ENCODE results near the gene ACTA2.

The ACTA2 gene

DNA sequence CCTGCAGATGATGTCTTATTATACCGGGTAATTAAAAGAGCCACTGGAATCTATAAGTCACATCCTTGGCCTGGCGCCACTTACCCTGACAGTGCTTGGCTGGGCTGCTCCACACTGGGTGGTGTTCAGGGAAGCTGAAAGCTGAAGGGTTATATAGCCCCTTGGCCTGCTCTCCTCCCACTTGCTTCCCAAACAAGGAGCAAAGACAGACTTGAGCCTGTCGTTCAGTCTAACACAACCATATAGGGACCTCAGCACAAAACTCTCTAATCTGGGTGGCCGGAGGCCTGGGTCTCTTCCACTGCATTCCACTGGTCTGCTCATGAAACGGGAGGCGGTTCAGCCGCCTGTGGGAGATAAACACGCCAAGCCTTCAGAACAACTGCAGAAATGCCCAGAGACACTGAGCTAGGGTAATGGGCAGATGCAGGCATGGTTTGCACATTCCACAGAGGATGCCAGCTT is at the start of gene ACTA2:
TSS of gene ACTA2 (minus strand) at position 127 of the 465 bp plus-strand sequence. CDS start 3,843 bp downstream, outside the sequence.
- no peak for DNase-seq (ENCODE audit: low read depth in 2 of 2)

DNA sequence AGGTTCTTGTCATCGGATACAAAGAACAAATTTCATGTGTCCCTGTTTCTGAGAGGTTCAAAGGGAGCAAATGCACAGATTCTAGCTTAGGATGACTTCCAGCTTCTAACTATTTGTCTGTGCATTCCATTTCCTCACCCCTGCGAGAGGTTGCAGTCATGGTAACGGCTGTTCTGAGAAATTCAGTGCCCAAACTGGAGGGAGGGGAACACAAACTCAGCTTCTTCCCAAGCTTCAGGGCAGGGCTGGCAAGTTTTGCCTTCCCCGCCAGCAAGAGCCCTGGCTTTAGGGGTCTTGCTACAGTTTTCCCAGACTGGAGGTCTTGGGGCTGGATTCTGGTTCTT is 49.1 kb upstream of the ACTA2 start:
- no peak for DNase-seq (ENCODE audit: low read depth in 2 of 2)

DNA sequence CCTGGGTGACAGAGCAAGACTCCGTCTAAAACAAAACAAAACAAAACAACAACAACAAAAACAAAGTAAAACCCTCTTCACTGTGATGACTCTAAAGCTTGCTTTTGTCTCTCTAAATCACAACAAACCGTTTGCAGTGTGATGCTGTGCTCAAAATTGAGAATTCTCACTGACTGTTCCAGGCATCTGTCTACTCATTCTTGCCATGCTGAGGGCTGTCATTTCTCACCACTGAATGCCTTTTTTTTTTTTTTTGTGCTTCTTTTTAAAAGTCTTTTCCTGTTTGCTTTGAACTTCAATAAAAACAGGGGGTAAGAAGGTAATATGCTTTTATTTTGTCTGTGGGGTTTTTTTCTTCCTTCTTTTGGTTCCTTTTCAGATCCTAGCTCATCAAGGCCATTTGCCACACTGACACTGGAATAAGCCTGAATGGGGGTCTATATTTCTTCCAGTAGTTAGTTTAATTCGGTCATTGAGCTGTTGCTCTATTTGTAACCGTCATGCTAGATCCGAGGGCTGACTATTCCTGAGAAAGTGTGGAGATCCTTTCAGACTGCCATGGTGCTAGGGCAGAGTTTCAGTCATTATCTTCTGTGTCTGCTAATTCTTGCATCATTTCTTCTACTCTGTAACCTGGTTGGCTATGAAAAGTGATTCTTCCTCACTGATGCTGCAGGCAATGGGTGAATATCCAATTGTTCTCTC is 48.6 kb upstream of the ACTA2 start:
- no peak for DNase-seq (ENCODE audit: low read depth in 2 of 2)

DNA sequence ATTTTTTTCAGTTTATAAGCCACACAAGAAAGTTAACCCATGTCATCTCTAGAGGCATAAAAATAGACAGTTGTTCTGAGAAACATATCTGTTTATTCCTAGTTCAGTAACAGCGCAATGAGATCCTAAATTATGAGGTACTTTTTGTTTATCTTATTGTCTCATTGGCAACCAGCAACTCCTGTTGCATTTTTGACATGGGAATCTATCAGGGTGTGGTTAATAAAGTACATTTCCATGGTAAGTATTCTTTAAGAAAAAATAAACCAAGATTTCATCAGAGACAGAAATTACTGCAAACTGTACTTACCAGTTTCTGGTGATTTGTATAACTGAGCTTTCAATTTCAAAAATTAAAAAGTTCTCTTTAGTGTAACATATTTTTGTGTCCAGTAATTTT is 47.1 kb upstream of the ACTA2 start:
- DNase-seq (ENCODE audit: low read depth in 2 of 2), result no peak

GRCh38 chr10:88996927-88997326 is 44.4 kb upstream of the ACTA2 start:
- DNase-seq (ENCODE audit: low read depth in 2 of 2), result no peak

DNA sequence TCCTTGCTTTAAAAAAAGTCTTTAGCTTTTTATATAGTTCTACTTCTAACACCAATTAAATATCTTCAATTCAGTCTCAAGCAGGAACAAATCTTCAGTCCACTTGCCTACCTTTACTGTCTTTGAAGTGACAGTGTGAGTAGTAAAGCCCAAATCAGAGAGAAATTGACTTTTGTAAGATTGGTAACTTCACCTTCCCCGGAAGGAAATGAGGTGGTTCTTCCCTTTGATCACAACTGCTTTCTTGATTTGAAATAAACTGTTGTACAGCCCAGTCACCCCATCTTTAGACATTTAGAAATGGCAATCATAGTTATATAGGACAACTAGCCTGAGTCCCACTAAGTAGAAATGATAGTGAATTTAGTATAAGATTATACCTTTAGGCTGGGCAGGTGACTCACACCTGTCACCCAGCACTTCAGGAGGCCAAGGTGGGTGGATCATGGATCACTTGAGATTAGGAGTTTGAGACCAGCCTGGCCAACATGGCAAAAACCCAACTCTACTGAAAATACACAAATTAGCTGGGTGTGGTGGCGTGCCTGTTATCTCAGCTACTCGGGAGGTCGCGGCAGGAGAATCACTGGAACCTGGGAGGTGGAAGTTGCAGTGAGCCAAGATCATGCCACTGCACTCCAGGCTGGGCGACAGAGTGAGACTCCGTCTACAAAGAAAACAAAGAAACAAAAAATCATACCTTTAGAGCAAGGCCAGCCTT is 42.7 kb upstream of the ACTA2 start:
- no peak for DNase-seq (ENCODE audit: low read depth in 2 of 2)

GRCh38 chr10:88994019-88994418 is 41.4 kb upstream of the ACTA2 start:
- no peak for DNase-seq (ENCODE audit: low read depth in 2 of 2)

- DNase-seq (ENCODE audit: low read depth in 2 of 2), result no peak
Measured at GRCh38 chr10:88992921-88993524, 40.5 kb upstream of the ACTA2 start.

- DNase-seq (ENCODE audit: low read depth in 2 of 2), result no peak
Measured at GRCh38 chr10:88991899-88992320, 39.3 kb upstream of the ACTA2 start.

- peak; percentile 45 to 47 for DNase-seq (ENCODE audit: low read depth in 2 of 2)
Measured at GRCh38 chr10:88991161-88991898, 38.8 kb upstream of the ACTA2 start.

DNA sequence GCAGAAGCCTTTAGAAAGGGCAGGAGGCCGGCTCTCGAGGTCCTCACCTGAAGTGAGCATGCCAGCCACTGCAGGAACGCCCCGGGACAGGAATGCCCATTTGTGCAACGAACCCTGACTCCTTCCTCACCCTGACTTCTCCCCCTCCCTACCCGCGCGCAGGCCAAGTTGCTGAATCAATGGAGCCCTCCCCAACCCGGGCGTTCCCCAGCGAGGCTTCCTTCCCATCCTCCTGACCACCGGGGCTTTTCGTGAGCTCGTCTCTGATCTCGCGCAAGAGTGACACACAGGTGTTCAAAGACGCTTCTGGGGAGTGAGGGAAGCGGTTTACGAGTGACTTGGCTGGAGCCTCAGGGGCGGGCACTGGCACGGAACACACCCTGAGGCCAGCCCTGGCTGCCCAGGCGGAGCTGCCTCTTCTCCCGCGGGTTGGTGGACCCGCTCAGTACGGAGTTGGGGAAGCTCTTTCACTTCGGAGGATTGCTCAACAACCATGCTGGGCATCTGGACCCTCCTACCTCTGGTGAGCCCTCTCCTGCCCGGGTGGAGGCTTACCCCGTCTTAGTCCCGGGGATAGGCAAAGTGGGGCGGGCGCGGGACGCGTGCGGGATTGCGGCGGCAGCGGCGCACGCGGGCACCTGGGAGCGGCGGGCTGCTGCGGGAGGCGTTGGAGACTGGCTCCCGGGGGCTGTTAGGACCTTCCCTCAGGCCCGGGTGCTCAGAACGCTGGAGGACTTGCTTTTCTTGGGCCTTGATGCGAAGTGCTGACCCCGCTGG is 38.0 kb upstream of the ACTA2 start, which contains the start of gene FAS:
TSS of gene FAS (plus strand) at position 415 of the 777 bp plus-strand sequence. CDS start at position 494, 79 bp downstream.
- DNase-seq (ENCODE audit: low read depth in 2 of 2), result peak; percentile 55 to 67

GRCh38 chr10:88989824-88990383 is 37.3 kb upstream of the ACTA2 start:
- no peak for DNase-seq (ENCODE audit: low read depth in 2 of 2)

GRCh38 chr10:88989423-88989822 is 36.9 kb upstream of the ACTA2 start:
- DNase-seq (ENCODE audit: low read depth in 2 of 2), result no peak

GRCh38 chr10:88987840-88988239 is 35.3 kb upstream of the ACTA2 start:
- DNase-seq (ENCODE audit: low read depth in 2 of 2), result no peak

DNA sequence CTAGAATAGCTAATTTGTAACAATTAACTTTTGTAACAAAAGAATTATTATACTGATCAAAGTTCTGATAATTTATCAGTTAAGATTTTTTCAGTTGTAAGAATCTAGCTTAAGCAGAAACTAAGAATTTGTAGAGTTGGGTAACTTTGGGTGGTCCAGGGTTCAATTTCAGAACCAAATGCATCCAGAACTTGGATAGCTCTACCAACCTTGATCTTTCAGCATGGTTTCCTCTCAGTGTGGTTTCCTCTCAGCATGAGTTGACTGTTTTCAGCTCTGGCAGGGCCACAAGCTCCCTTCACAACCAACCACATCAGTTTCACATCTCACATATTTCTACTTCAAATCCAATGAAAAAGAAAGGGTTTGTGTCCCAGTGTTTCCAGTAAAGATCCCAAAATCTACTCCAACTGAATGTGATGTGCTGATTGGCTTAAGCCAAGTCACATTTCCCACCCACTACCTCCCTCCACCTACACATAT is 34.7 kb upstream of the ACTA2 start:
- DNase-seq (ENCODE audit: low read depth in 2 of 2), result no peak

- no peak for DNase-seq (ENCODE audit: low read depth in 2 of 2)
Measured at GRCh38 chr10:88986549-88987242, 34.1 kb upstream of the ACTA2 start.

GRCh38 chr10:88984525-88984924 is 32.0 kb upstream of the ACTA2 start:
- no peak for DNase-seq (ENCODE audit: low read depth in 2 of 2)

DNA sequence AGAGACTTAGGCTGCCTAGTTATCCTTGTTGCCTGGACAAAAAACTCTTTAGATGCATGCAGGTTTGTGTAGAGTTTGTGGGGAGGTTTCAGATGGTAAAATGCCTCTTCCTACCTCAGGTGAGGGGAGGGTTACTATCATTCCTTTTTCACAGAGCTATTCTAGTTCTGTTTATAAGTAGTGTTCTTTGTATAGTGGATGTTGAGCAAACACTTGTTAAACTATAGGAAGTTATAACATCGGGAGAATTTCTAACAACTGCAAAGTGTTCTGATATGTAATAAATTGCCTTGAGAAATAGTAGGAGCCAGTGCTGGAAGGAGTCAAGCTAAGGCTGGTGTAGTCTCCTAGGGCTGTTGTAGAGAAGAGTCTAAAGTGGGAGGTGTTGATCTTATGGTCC is 31.4 kb upstream of the ACTA2 start:
- DNase-seq (ENCODE audit: low read depth in 2 of 2), result no peak

- no peak for DNase-seq (ENCODE audit: low read depth in 2 of 2)
Measured at GRCh38 chr10:88983206-88983605, 30.6 kb upstream of the ACTA2 start.

DNA sequence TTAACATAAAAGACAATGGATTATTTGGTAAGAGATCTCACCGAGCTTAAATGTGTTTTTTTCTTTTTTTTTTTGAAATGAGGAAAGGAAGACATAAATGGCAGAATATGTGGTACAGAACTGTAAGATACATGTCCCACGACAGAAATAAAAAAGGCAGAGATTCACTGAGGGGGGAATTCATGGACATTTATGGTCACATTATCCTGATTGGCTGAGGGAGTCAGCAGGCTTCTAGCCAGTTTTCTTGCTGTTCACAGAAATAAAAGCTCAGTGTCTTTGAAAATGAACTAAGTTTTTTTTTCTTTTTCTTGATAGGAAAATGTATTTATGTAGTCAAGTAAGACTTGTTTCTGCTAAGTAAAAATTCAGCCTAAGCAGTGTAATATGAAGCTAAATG is 29.8 kb upstream of the ACTA2 start:
- no peak for DNase-seq (ENCODE audit: low read depth in 2 of 2)

All from activated CD8-positive, alpha-beta memory T cell treated with anti-CD3 and anti-CD28 coated beads for 4 hours (primary cell).